GM12878 (cell line): ENCODE measurements around the gene CENPC. TPM values are rescaled to one million over a fixed set of nuclear protein-coding genes. Genes with fewer than 3 reads are reported as not detected.

Experiments
- ATAC-seq: fragments of 200-7000 bp; cut with Tn5 transposase; 3 replicates; pipeline ENCODE4 v1.9.1; 2020; ENCODE audit warnings: mild to moderate bottlenecking, moderate library complexity
- BruUV-seq: library from RNA; stranded (reverse); fragments of 400-500 nt; replicated peaks from 2 replicates; lab custom pipeline; 2021; lab: Mats Ljungman, UMichigan
- CTCF ChIA-PET: fragments of 300-600 bp; sonication (Branson Sonifier 250); formaldehyde crosslinking; extraction: SDS; loops from one replicate; lab custom pipeline; 2021; ENCODE audit warnings: inconsistent platforms; lab: Yijun Ruan, JAX
- POLR2A ChIA-PET: fragments of 350-600 bp; formaldehyde crosslinking; extraction: SDS; loops from one replicate; lab custom pipeline; 2021; ENCODE audit warnings: inconsistent platforms; lab: Charles Lee
- RAD21 ChIA-PET: fragments of 300-600 bp; sonication (Branson Sonifier 250); formaldehyde crosslinking; loops from one replicate; lab custom pipeline; 2023; ENCODE audit warnings: antibody characterized with exemption; ENCODE audit not compliant: unreplicated experiment; lab: Charles Lee
- SMC1A ChIA-PET: fragments of 300-600 bp; sonication (Branson Sonifier 250); formaldehyde crosslinking; loops from one replicate; lab custom pipeline; 2023; ENCODE audit not compliant: unreplicated experiment, uncharacterized antibody; lab: Charles Lee
- DNase-seq: peaks from one replicate; pipeline ENCODE4 v3.0.0-alpha.2; 2011; ENCODE audit warnings: low read depth, low spot score
- FAIRE-seq: peaks from 3 replicates; lab custom pipeline; 2011; peaks lifted over from hg19 to GRCh38; lab: Jason Lieb, UNC
- H2AFZ ChIP-seq: 2 replicates; pipeline ENCODE4 v1.6.0; 2011; ENCODE audit warnings: low read depth, low read length, control low read depth; ENCODE audit not compliant: control insufficient read depth
- H3K27ac ChIP-seq: 2 replicates; pipeline ENCODE4 v1.5.1; 2011; ENCODE audit warnings: control low read depth; ENCODE audit not compliant: control insufficient read depth, insufficient read depth
- H3K27me3 ChIP-seq, 2 experiments: replicated peaks in 1 of 2; 2 replicates each; pipeline versions ENCODE4 v1.6.0 to v1.6.1; 2011; ENCODE audit warnings: low read length in 1 of 2; ENCODE audit not compliant: control insufficient read depth in 2 of 2, insufficient read depth in 2 of 2
- H3K36me3 ChIP-seq, 2 experiments: 2 replicates each; pipeline ENCODE4 v1.5.1; 2011; ENCODE audit warnings: low read length in 1 of 2; ENCODE audit not compliant: control insufficient read depth in 2 of 2, insufficient read depth in 2 of 2
- H3K4me1 ChIP-seq: 2 replicates; pipeline ENCODE4 v1.6.1; 2011; ENCODE audit warnings: mild to moderate bottlenecking, low read length, moderate library complexity, mixed read lengths; ENCODE audit not compliant: control insufficient read depth, insufficient read depth
- H3K4me2 ChIP-seq: 2 replicates; pipeline ENCODE4 v1.6.0; 2011; ENCODE audit warnings: control low read depth; ENCODE audit not compliant: control insufficient read depth, insufficient read depth
- H3K4me3 ChIP-seq: fragments of 200-600 bp; sonication (generic); 2 replicates; pipeline ENCODE4 v1.5.1; 2016
- H3K79me2 ChIP-seq: 2 replicates; pipeline ENCODE4 v1.6.0; 2011; ENCODE audit warnings: low read length; ENCODE audit not compliant: control insufficient read depth, insufficient read depth
- H3K9ac ChIP-seq: 2 replicates; pipeline ENCODE4 v1.8.0; 2011; ENCODE audit warnings: low read length, control low read depth, mixed read lengths; ENCODE audit not compliant: control insufficient read depth, insufficient read depth
- H3K9me3 ChIP-seq: replicated peaks from 3 replicates; pipeline ENCODE4 v1.5.1; 2011; ENCODE audit warnings: mild to moderate bottlenecking, low read length; ENCODE audit not compliant: control insufficient read depth, insufficient read depth
- H4K20me1 ChIP-seq: 2 replicates; pipeline ENCODE4 v1.6.0; 2011; ENCODE audit not compliant: control insufficient read depth, insufficient read depth
- GABPA ChIP-seq: IDR thresholded peaks from 2 replicates; pipeline ENCODE4 v1.6.1; 2014; ENCODE audit warnings: antibody characterized with exemption, low read depth, mild to moderate bottlenecking, inconsistent platforms
- JUNB ChIP-seq: IDR thresholded peaks from 2 replicates; pipeline ENCODE4 v1.6.1; 2016; ENCODE audit warnings: antibody characterized with exemption, mild to moderate bottlenecking
- NRF1 ChIP-seq: conservative IDR thresholded peaks from 2 replicates; pipeline ENCODE4 v1.6.1; 2011; ENCODE audit warnings: mild to moderate bottlenecking, low read depth, low read length, improper control_type of control experiment
- STAT3 ChIP-seq: IDR thresholded peaks from 2 replicates; pipeline ENCODE4 v1.6.1; 2011; ENCODE audit warnings: low read depth, low read length, improper control_type of control experiment
- TBL1XR1 ChIP-seq: IDR thresholded peaks from 2 replicates; pipeline ENCODE4 v1.6.1; 2012; ENCODE audit warnings: low read depth, low read length, improper control_type of control experiment
- TCF7 ChIP-seq: IDR thresholded peaks from 2 replicates; pipeline ENCODE4 v1.6.1; 2014; ENCODE audit warnings: antibody characterized with exemption, borderline replicate concordance
- WGBS: methylation state at CpG from one replicate; pipeline ENCODE4 v1.1.6; 2016; ENCODE audit warnings: low lambda C conversion rate; ENCODE audit not compliant: insufficient replicate concordance, insufficient coverage; ENCODE audit errors: missing lambda C conversion rate; 5-methylcytosine and 5-hydroxymethylcytosine counted together
- in situ Hi-C: fragments of 300-500 bp; cut with MboI; formaldehyde crosslinking; loops from 9 replicates; pipeline ENCODE4 v1.14.3; 2018; ENCODE audit warnings: mixed read lengths
- intact Hi-C: fragments of 100-400 bp; cut with micrococcal nuclease; formaldehyde crosslinking; loops from one replicate; pipeline ENCODE4 v1.14.2; 2022; ENCODE audit not compliant: unreplicated experiment
- polyA plus RNA-seq, 11 experiments: library from polyadenylated mRNA; depleted of rRNA in 4 of 11; unstranded in 6 of 11; stranded (reverse) in 5 of 11; fragments of >200 nt; fragmentation: Nextera tagmentation in 4 of 11; fragmentation: Illumina TruSeq in 1 of 11; extraction: Ambion mirVana in 4 of 11; extraction: Trizol in 1 of 11; gene quantifications; 1 replicate in 1 of 11; 2 replicates in 10 of 11; pipeline versions ENCODE4 v1.2.1 to v1.2.3, GENCODE V29; 2011 to 2016; ENCODE audit warnings: inconsistent platforms in 2 of 11, missing spikeins in 2 of 11, low read depth in 1 of 11
- total RNA-seq, 4 experiments: library from RNA; depleted of rRNA in 3 of 4; stranded (reverse); fragments of >200 nt in 3 of 4; fragmentation: Illumina TruSeq in 1 of 4; extraction: Trizol in 1 of 4; gene quantifications; 2 replicates each; pipeline versions ENCODE4 v1.2.1 to v1.2.3, GENCODE V29; 2013 to 2021
- TF ChIP-seq, protein P1 (sequence below): IDR thresholded peaks from 2 replicates; pipeline ENCODE4 v1.6.1; 2011; ENCODE audit warnings: borderline replicate concordance, low read depth, mild to moderate bottlenecking, moderate library complexity, mixed read lengths, low read length; ENCODE audit not compliant: insufficient read depth; ENCODE audit errors: extremely low read length
- TF ChIP-seq, protein P2 (sequence below): IDR thresholded peaks from 2 replicates; pipeline ENCODE4 v1.6.1; 2012; ENCODE audit warnings: improper control_type of control experiment, low read depth, low read length; ENCODE audit not compliant: insufficient replicate concordance
- TF ChIP-seq, protein P3 (sequence below): IDR thresholded peaks from 2 replicates; pipeline ENCODE4 v1.6.1; 2011; ENCODE audit warnings: low read depth, low read length, improper control_type of control experiment, borderline replicate concordance
- TF ChIP-seq, protein P4 (sequence below): fragments of 450-650 bp; IDR thresholded peaks from 2 replicates; pipeline ENCODE4 v1.6.1; 2017; ENCODE audit warnings: antibody characterized with exemption, mild to moderate bottlenecking, moderate library complexity
- TF ChIP-seq, protein P5 (sequence below): fragments of 450-650 bp; conservative IDR thresholded peaks from 2 replicates; pipeline ENCODE4 v1.6.1; 2017; ENCODE audit warnings: mild to moderate bottlenecking, moderate library complexity

CENPC gene
- total and polyA plus RNA-seq, 10 of the 15 experiments (the other 5 are each of a cell fraction or from before 2014, with no cell fraction given) = 13.1 to 34.9 (median 20.3) TPM

DNA sequence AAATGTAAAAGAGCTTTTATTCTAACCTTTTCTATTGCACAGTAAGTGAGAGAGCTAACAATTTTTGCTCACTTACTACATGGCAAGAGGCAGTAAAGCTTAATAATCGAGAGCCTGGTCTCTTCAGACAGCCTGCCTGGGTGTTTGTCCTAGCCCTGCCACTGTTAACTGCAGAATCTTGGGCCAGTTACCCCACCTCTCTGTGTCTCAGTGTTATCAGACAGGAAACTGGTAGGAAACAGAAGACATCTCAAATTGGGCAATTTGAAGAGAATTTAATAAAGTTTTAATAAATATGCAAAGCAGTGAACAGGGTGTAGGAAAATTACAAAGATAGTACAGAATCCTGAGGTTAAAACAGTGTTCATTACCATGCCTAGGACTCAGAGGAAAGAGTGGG, 26.7 kb upstream of the CENPC start:
- FAIRE-seq (no peak), DNase-seq (no peak), ATAC-seq (no peak)
- H3K36me3 ChIP-seq = no peaks in the 10 kb centered on the region
- no peak overlapping the region for H2AFZ ChIP-seq
- ChIA-PET RAD21 (interaction anchor here (1.4 to 1.7 kb wide), 2 partner anchors 9 to 11 kb away, joined by 4 to 5 read pairs; no protein-coding TSS in a partner anchor), POLR2A (interaction anchor here (0.5 kb wide), 1 partner anchor 133 kb away, joined by 3 read pairs; no protein-coding TSS in a partner anchor), CTCF (no interaction called here), SMC1A (interaction anchor here (0.6 to 7.5 kb wide), 4 partner anchors 9 to 22 kb away, joined by 3 to 51 read pairs (median 4); partner anchors contain the start of gene STAP1)
- intact Hi-C loops = no loop called here
- in situ Hi-C loops = no loop called here
- 63% methylated on average over 1 of the region's 1 CpG for WGBS
- H3K4me2 ChIP-seq = no peak overlapping the region
- no peaks in the 10 kb centered on the region for H3K79me2 ChIP-seq
- no peaks in the 10 kb centered on the region; the same call in 2 of the 3 replicates for H3K9me3 ChIP-seq
- H3K27me3 ChIP-seq = no peaks in the 10 kb centered on the region
- no peaks in the 10 kb centered on the region for H4K20me1 ChIP-seq
- H3K9ac ChIP-seq = no peak overlapping the region
- H3K27ac ChIP-seq = no peak overlapping the region
- H3K4me1 ChIP-seq = peaks cover 15% of the 10 kb centered on the region
- no peak overlapping the region for H3K4me3 ChIP-seq
- no TSS peak for BruUV-seq
- TF ChIP-seq, protein P1, sequence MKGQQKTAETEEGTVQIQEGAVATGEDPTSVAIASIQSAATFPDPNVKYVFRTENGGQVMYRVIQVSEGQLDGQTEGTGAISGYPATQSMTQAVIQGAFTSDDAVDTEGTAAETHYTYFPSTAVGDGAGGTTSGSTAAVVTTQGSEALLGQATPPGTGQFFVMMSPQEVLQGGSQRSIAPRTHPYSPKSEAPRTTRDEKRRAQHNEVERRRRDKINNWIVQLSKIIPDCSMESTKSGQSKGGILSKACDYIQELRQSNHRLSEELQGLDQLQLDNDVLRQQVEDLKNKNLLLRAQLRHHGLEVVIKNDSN = no peak
- TF ChIP-seq, protein P2, sequence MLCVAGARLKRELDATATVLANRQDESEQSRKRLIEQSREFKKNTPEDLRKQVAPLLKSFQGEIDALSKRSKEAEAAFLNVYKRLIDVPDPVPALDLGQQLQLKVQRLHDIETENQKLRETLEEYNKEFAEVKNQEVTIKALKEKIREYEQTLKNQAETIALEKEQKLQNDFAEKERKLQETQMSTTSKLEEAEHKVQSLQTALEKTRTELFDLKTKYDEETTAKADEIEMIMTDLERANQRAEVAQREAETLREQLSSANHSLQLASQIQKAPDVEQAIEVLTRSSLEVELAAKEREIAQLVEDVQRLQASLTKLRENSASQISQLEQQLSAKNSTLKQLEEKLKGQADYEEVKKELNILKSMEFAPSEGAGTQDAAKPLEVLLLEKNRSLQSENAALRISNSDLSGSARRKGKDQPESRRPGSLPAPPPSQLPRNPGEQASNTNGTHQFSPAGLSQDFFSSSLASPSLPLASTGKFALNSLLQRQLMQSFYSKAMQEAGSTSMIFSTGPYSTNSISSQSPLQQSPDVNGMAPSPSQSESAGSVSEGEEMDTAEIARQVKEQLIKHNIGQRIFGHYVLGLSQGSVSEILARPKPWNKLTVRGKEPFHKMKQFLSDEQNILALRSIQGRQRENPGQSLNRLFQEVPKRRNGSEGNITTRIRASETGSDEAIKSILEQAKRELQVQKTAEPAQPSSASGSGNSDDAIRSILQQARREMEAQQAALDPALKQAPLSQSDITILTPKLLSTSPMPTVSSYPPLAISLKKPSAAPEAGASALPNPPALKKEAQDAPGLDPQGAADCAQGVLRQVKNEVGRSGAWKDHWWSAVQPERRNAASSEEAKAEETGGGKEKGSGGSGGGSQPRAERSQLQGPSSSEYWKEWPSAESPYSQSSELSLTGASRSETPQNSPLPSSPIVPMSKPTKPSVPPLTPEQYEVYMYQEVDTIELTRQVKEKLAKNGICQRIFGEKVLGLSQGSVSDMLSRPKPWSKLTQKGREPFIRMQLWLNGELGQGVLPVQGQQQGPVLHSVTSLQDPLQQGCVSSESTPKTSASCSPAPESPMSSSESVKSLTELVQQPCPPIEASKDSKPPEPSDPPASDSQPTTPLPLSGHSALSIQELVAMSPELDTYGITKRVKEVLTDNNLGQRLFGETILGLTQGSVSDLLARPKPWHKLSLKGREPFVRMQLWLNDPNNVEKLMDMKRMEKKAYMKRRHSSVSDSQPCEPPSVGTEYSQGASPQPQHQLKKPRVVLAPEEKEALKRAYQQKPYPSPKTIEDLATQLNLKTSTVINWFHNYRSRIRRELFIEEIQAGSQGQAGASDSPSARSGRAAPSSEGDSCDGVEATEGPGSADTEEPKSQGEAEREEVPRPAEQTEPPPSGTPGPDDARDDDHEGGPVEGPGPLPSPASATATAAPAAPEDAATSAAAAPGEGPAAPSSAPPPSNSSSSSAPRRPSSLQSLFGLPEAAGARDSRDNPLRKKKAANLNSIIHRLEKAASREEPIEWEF = no peak
- TF ChIP-seq, protein P3, sequence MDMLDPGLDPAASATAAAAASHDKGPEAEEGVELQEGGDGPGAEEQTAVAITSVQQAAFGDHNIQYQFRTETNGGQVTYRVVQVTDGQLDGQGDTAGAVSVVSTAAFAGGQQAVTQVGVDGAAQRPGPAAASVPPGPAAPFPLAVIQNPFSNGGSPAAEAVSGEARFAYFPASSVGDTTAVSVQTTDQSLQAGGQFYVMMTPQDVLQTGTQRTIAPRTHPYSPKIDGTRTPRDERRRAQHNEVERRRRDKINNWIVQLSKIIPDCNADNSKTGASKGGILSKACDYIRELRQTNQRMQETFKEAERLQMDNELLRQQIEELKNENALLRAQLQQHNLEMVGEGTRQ = no peak
- no peak for TF ChIP-seq STAT3
- no peak for TF ChIP-seq JUNB
- TF ChIP-seq TBL1XR1 = no peak
- TF ChIP-seq, protein P4, sequence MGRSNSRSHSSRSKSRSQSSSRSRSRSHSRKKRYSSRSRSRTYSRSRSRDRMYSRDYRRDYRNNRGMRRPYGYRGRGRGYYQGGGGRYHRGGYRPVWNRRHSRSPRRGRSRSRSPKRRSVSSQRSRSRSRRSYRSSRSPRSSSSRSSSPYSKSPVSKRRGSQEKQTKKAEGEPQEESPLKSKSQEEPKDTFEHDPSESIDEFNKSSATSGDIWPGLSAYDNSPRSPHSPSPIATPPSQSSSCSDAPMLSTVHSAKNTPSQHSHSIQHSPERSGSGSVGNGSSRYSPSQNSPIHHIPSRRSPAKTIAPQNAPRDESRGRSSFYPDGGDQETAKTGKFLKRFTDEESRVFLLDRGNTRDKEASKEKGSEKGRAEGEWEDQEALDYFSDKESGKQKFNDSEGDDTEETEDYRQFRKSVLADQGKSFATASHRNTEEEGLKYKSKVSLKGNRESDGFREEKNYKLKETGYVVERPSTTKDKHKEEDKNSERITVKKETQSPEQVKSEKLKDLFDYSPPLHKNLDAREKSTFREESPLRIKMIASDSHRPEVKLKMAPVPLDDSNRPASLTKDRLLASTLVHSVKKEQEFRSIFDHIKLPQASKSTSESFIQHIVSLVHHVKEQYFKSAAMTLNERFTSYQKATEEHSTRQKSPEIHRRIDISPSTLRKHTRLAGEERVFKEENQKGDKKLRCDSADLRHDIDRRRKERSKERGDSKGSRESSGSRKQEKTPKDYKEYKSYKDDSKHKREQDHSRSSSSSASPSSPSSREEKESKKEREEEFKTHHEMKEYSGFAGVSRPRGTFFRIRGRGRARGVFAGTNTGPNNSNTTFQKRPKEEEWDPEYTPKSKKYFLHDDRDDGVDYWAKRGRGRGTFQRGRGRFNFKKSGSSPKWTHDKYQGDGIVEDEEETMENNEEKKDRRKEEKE = no peak
- no peak for TF ChIP-seq GABPA
- no peak for TF ChIP-seq NRF1
- no peak for TF ChIP-seq TCF7
- TF ChIP-seq, protein P5, sequence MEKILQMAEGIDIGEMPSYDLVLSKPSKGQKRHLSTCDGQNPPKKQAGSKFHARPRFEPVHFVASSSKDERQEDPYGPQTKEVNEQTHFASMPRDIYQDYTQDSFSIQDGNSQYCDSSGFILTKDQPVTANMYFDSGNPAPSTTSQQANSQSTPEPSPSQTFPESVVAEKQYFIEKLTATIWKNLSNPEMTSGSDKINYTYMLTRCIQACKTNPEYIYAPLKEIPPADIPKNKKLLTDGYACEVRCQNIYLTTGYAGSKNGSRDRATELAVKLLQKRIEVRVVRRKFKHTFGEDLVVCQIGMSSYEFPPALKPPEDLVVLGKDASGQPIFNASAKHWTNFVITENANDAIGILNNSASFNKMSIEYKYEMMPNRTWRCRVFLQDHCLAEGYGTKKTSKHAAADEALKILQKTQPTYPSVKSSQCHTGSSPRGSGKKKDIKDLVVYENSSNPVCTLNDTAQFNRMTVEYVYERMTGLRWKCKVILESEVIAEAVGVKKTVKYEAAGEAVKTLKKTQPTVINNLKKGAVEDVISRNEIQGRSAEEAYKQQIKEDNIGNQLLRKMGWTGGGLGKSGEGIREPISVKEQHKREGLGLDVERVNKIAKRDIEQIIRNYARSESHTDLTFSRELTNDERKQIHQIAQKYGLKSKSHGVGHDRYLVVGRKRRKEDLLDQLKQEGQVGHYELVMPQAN = no peak
